Osteoblast (primary cell): ENCODE data around the gene ANKLE1. TPM values are rescaled to one million over a fixed set of nuclear protein-coding genes. Genes with fewer than 3 reads are reported as not detected.

Source experiments
- DNase-seq: peaks from one replicate; pipeline ENCODE4 v3.0.0; 2011; ENCODE audit warnings: low spot score, mixed read lengths; ENCODE audit not compliant: insufficient read length; ENCODE audit errors: missing footprints
- H2AFZ ChIP-seq: 2 replicates; pipeline ENCODE4 v1.6.0; 2011; ENCODE audit warnings: mild to moderate bottlenecking, low read length
- H3K27ac ChIP-seq: 2 replicates; pipeline ENCODE4 v1.5.1; 2011; ENCODE audit warnings: mild to moderate bottlenecking, low read depth, low read length, moderate library complexity
- H3K27me3 ChIP-seq: 2 replicates; pipeline ENCODE4 v1.6.0; 2012; ENCODE audit warnings: mild to moderate bottlenecking, control low read depth, inconsistent platforms, low read length, moderate library complexity; ENCODE audit not compliant: insufficient read depth
- H3K36me3 ChIP-seq: 2 replicates; pipeline ENCODE4 v1.5.1; 2011; ENCODE audit warnings: mild to moderate bottlenecking, low read length, control low read depth, moderate library complexity; ENCODE audit not compliant: insufficient read depth
- H3K4me1 ChIP-seq: 2 replicates; pipeline ENCODE4 v1.5.1; 2011; ENCODE audit warnings: mild to moderate bottlenecking, low read length, control low read depth, moderate library complexity; ENCODE audit not compliant: insufficient read depth
- H3K4me2 ChIP-seq: 2 replicates; pipeline ENCODE4 v1.6.0; 2011; ENCODE audit warnings: mild to moderate bottlenecking, low read length; ENCODE audit not compliant: insufficient read depth
- H3K4me3 ChIP-seq: fragments of 200-600 bp; sonication (generic); 3 replicates; pipeline ENCODE4 v1.5.1; 2012; ENCODE audit warnings: mild to moderate bottlenecking, low read length, inconsistent platforms; ENCODE audit not compliant: insufficient read depth
- H3K79me2 ChIP-seq: 2 replicates; pipeline ENCODE4 v1.6.0; 2012; ENCODE audit warnings: mild to moderate bottlenecking, low read length, control low read depth, inconsistent platforms; ENCODE audit not compliant: insufficient read depth
- H3K9me3 ChIP-seq: 2 replicates; pipeline ENCODE4 v1.5.1; 2011; ENCODE audit warnings: low read depth, low read length, control low read depth
- H4K20me1 ChIP-seq: 2 replicates; pipeline ENCODE4 v1.6.0; 2012; ENCODE audit warnings: mild to moderate bottlenecking, low read length, control low read depth; ENCODE audit not compliant: insufficient read depth
- total RNA-seq: library from RNA; depleted of rRNA; stranded (reverse); fragments of >200 nt; gene quantifications from 2 replicates; pipeline ENCODE4 v1.2.3, GENCODE V29; 2012
- TF ChIP-seq, protein P1 (sequence below): IDR thresholded peaks from 2 replicates; pipeline ENCODE4 v1.5.1; 2011; ENCODE audit warnings: mild to moderate bottlenecking, low read depth, low read length, moderate library complexity; ENCODE audit errors: extremely low read depth

The ANKLE1 gene
- total RNA-seq, 1 donor, result not detected

DNA sequence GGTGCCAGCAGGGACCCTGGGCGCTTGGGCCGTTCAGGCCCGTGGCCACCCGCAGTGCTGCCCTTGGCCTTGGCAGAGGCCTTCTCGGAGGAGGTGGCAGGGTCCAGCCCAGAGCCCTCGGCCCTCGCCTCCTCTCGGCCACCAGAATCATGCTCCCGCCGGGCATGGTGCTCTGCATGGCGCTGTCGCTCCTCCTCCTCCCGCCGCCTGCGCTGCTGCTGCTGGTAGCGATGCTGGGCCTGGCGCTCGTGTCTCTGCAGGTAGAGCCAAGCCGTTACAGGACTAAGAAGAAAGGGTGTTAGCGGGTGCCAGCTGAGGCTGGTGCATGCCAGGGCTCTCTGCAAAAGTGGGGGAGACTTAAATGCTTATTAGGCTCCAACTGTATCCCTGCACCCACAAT is 43.4 kb downstream of the ANKLE1 start:
- no peak overlapping the region for H3K27ac ChIP-seq
- peaks cover 2% of the 10 kb centered on the region for H4K20me1 ChIP-seq
- TF ChIP-seq, protein P1, sequence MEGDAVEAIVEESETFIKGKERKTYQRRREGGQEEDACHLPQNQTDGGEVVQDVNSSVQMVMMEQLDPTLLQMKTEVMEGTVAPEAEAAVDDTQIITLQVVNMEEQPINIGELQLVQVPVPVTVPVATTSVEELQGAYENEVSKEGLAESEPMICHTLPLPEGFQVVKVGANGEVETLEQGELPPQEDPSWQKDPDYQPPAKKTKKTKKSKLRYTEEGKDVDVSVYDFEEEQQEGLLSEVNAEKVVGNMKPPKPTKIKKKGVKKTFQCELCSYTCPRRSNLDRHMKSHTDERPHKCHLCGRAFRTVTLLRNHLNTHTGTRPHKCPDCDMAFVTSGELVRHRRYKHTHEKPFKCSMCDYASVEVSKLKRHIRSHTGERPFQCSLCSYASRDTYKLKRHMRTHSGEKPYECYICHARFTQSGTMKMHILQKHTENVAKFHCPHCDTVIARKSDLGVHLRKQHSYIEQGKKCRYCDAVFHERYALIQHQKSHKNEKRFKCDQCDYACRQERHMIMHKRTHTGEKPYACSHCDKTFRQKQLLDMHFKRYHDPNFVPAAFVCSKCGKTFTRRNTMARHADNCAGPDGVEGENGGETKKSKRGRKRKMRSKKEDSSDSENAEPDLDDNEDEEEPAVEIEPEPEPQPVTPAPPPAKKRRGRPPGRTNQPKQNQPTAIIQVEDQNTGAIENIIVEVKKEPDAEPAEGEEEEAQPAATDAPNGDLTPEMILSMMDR, result no peak
- H3K4me2 ChIP-seq, result no peak overlapping the region
- no peak overlapping the region for H2AFZ ChIP-seq
- H3K27me3 ChIP-seq, result no peaks in the 10 kb centered on the region
- peaks cover 8% of the 10 kb centered on the region for H3K36me3 ChIP-seq
- H3K9me3 ChIP-seq, result no peaks in the 10 kb centered on the region
- no peak for DNase-seq
- H3K4me1 ChIP-seq, result peaks cover 11% of the 10 kb centered on the region
- no peak overlapping the region for H3K4me3 ChIP-seq
- H3K79me2 ChIP-seq, result no peaks in the 10 kb centered on the region

DNA sequence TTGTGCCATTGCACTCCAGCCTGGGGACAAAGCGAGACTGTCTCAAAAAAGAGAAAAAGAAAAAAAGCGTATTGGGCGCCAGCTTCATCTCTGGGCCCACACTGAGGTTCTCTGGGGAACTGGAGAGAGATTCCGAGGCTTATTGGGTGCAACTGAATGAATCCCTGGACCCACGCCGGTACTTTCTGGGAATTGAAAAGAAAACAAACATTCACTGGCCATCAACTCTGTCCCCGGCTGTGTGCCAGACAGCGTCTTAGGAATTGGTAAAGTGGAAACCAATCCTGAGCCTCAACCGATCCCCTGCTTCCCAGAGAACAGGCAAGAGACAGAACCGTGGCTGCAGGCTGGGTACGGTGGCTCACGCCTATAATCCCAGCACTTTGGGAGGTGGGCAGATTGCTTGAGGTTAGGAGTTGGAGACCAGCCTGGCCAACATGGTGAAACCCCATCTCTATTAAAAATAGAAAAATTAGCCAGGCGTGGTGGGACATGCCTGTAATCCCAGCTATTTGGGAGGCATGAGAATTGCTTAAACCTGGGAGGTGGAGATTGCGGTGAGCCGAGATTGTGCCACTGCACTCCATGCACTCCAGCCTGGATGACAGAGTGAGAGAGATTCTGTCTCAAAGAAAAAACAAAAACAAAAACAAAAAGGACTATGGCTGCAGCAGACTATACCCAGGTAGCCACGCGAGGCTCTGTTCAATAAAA is 44.3 kb downstream of the ANKLE1 start:
- peaks cover 11% of the 10 kb centered on the region for H3K4me1 ChIP-seq
- H3K79me2 ChIP-seq, result no peaks in the 10 kb centered on the region
- peak; percentile 97 for DNase-seq
- no peaks in the 10 kb centered on the region for H3K9me3 ChIP-seq
- H3K4me2 ChIP-seq, result peak overlapping the region; percentile 24
- H4K20me1 ChIP-seq, result peaks cover 2% of the 10 kb centered on the region
- peaks cover 3% of the 10 kb centered on the region for H3K36me3 ChIP-seq
- no peaks in the 10 kb centered on the region for H3K27me3 ChIP-seq
- TF ChIP-seq, protein P1, result no peak
- no peak overlapping the region for H2AFZ ChIP-seq
- no peak overlapping the region for H3K4me3 ChIP-seq
- H3K27ac ChIP-seq, result no peak overlapping the region

DNA sequence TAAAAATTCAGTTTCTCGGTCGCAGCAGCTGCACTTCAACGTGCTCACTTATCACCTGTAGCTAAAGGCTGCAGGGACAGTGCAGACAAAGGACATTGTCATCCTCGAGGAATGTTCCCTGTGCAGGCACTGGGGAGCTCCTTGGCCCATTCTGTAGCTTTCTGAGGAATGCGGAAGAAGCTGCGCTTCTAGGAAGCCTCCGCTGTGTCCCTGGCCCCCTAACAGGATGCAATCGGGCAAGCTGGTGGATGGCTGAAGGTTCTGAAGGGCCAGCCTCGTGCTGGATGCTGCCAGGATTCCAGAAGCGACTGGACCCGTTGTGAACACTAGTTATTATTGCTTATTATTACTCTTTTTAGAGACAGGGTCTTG is 44.9 kb downstream of the ANKLE1 start:
- Histone ChIP-seq H3K9me3 (no peaks in the 10 kb centered on the region), H3K4me3 (no peak overlapping the region), H3K4me1 (peaks cover 11% of the 10 kb centered on the region), H2AFZ (no peak overlapping the region), H3K27ac (no peak overlapping the region), H3K36me3 (peaks cover 3% of the 10 kb centered on the region), H3K4me2 (no peak overlapping the region), H4K20me1 (peaks cover 2% of the 10 kb centered on the region), H3K27me3 (no peaks in the 10 kb centered on the region), H3K79me2 (no peaks in the 10 kb centered on the region)
- peak; percentile 96 for DNase-seq
- TF ChIP-seq, protein P1, result no peak

DNA sequence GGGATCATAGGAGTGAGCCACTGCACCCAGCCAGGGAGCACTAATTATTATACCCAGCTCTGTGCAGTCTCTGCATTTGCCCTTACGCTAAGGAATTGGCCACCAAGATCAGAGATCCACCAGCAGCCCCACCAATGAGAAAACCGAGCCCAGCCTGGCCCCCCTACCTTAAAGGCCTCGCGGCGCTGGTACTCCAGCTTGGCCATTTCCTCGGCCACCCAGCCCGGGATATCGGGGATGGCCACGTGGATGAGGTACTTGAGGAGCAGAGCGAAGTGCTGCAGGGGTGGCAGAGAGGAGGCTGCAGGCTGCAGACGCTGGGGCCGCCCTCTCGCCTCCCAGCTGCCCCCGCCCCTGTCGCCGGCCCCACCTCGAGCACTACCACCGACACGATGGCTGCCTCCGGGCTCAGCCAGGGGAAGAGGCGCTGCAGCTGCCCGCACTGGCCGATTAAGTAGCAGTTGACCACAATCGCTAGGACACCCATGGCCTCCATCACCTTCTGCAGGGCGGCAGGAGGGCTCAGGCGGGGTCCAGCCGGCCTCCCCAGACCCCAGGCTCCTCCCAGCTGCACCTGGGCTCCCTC is 45.5 kb downstream of the ANKLE1 start:
- Histone ChIP-seq H3K27me3 (no peaks in the 10 kb centered on the region), H3K79me2 (no peaks in the 10 kb centered on the region), H2AFZ (no peak overlapping the region), H3K36me3 (peaks cover 3% of the 10 kb centered on the region), H3K9me3 (no peaks in the 10 kb centered on the region), H3K4me3 (no peak overlapping the region), H3K4me2 (no peak overlapping the region), H4K20me1 (peaks cover 2% of the 10 kb centered on the region), H3K27ac (no peak overlapping the region), H3K4me1 (peaks cover 11% of the 10 kb centered on the region)
- peak; percentile 89 for DNase-seq
- TF ChIP-seq, protein P1, result no peak
